Endothelial cell of umbilical vein (primary cell): ENCODE data around the gene DGLUCY. TPM values are rescaled to one million over a fixed set of nuclear protein-coding genes. Genes with fewer than 3 reads are reported as not detected.

ENCODE experiments used
- BruUV-seq: library from RNA; stranded (reverse); fragments of 400-500 nt; replicated peaks from 2 replicates; lab custom pipeline; 2021; lab: Mats Ljungman, UMichigan
- CTCF ChIA-PET: fragments of 300-600, 350-600 bp; sonication (Branson Sonifier 250); formaldehyde crosslinking; loops from one replicate; lab custom pipeline; 2021; ENCODE audit warnings: antibody characterized with exemption, inconsistent platforms; lab: Charles Lee
- POLR2A ChIA-PET: fragments of 300-600, 350-600 bp; sonication (Branson Sonifier 250); formaldehyde crosslinking; loops from one replicate; lab custom pipeline; 2021; ENCODE audit warnings: antibody characterized with exemption, inconsistent platforms; lab: Charles Lee
- DNase-seq: peaks from one replicate; pipeline ENCODE4 v3.0.0-alpha.2; 2011; ENCODE audit warnings: low read depth, low spot score
- FAIRE-seq: peaks from 2 replicates; lab custom pipeline; 2011; peaks lifted over from hg19 to GRCh38; lab: Jason Lieb, UNC
- H2AFZ ChIP-seq: 2 replicates; pipeline ENCODE4 v1.6.0; 2012; ENCODE audit warnings: low read depth, low read length, control low read depth, inconsistent platforms
- H3K27ac ChIP-seq: 2 replicates; pipeline ENCODE4 v1.5.1; 2011; ENCODE audit warnings: low read depth, mild to moderate bottlenecking, control low read depth, low read length, moderate library complexity; ENCODE audit not compliant: insufficient read depth
- H3K27me3 ChIP-seq, 2 experiments: 2 replicates each; pipeline versions ENCODE4 v1.6.0 to v1.6.1; 2011; ENCODE audit warnings: low read length in 2 of 2, mixed read lengths in 1 of 2; ENCODE audit not compliant: control insufficient read depth in 2 of 2, insufficient read depth in 2 of 2
- H3K36me3 ChIP-seq, 2 experiments: 2 replicates in 1 of 2; 3 replicates in 1 of 2; pipeline ENCODE4 v1.5.1; 2011; ENCODE audit warnings: low read length in 2 of 2, mild to moderate bottlenecking in 1 of 2, moderate library complexity in 1 of 2; ENCODE audit not compliant: control insufficient read depth in 2 of 2, insufficient read depth in 2 of 2; ENCODE audit errors: extremely low read depth in 1 of 2
- H3K4me1 ChIP-seq: 3 replicates; pipeline ENCODE4 v1.5.1; 2011; ENCODE audit warnings: mild to moderate bottlenecking, low read length; ENCODE audit not compliant: control insufficient read depth, insufficient read depth; ENCODE audit errors: extremely low read depth
- H3K4me2 ChIP-seq: 2 replicates; pipeline ENCODE4 v1.6.1; 2011; ENCODE audit warnings: low read length, control low read depth, mixed read lengths; ENCODE audit not compliant: insufficient read depth
- H3K4me3 ChIP-seq, 3 experiments: fragments of 200-600 bp in 1 of 3; sonication (generic), shearing (Covaris generic) in 1 of 3; replicated peaks in 1 of 3; 2 replicates each; pipeline ENCODE4 v1.5.1; 2011 to 2016; ENCODE audit warnings: control low read depth in 3 of 3, low read length in 3 of 3, mild to moderate bottlenecking in 2 of 3, inconsistent platforms in 1 of 3, low read depth in 1 of 3, moderate library complexity in 1 of 3; ENCODE audit not compliant: insufficient read depth in 1 of 3
- H3K79me2 ChIP-seq: 2 replicates; pipeline ENCODE4 v1.6.0; 2012; ENCODE audit warnings: low read length, inconsistent platforms; ENCODE audit not compliant: control insufficient read depth, insufficient read depth
- H3K9ac ChIP-seq: replicated peaks from 2 replicates; pipeline ENCODE3; 2011; ENCODE audit warnings: low read length, control low read depth; ENCODE audit not compliant: insufficient read depth; ENCODE audit errors: extremely low read depth
- H3K9me1 ChIP-seq: replicated peaks from 3 replicates; pipeline ENCODE4 v1.6.0; 2011; ENCODE audit warnings: mild to moderate bottlenecking, low read length; ENCODE audit not compliant: control insufficient read depth, insufficient read depth; ENCODE audit errors: extremely low read depth
- H3K9me3 ChIP-seq: replicated peaks from 2 replicates; pipeline ENCODE4 v1.5.1; 2012; ENCODE audit warnings: low read length, inconsistent platforms; ENCODE audit not compliant: control insufficient read depth, insufficient read depth
- H4K20me1 ChIP-seq: replicated peaks from 2 replicates; pipeline ENCODE3; 2011; ENCODE audit warnings: mild to moderate bottlenecking, low read length; ENCODE audit not compliant: control insufficient read depth, insufficient read depth; ENCODE audit errors: extremely low read depth
- CTCF ChIP-seq, 2 donors: IDR thresholded peaks; 1 replicate in 1 of 2; 2 replicates in 1 of 2; pipeline ENCODE4 v1.5.1; 2011; ENCODE audit warnings: low read length in 2 of 2, mild to moderate bottlenecking in 2 of 2, moderate library complexity in 2 of 2, control low read depth in 1 of 2, inconsistent platforms in 1 of 2, low read depth in 1 of 2; ENCODE audit not compliant: insufficient read depth in 1 of 2; ENCODE audit errors: extremely low read depth in 1 of 2
- EZH2 ChIP-seq: IDR thresholded peaks from 2 replicates; pipeline ENCODE4 v1.6.1; 2012; ENCODE audit warnings: borderline replicate concordance, low read depth, mild to moderate bottlenecking, moderate library complexity, low read length, inconsistent platforms; ENCODE audit not compliant: severe bottlenecking
- GATA2 ChIP-seq: IDR thresholded peaks from 2 replicates; pipeline ENCODE4 v1.7.0; 2011; ENCODE audit warnings: low read depth, mild to moderate bottlenecking, moderate library complexity, mixed read lengths, low read length; ENCODE audit not compliant: insufficient read length, insufficient read depth
- MAX ChIP-seq: IDR thresholded peaks from 2 replicates; pipeline ENCODE4 v1.6.1; 2011; ENCODE audit not compliant: insufficient read depth, insufficient read length
- POLR2A ChIP-seq: IDR thresholded peaks from 2 replicates; pipeline ENCODE4 v1.6.1; 2012; ENCODE audit warnings: low read depth, mild to moderate bottlenecking, control low read depth, low read length
- POLR2AphosphoS5 ChIP-seq: IDR thresholded peaks from 2 replicates; pipeline ENCODE4 v1.6.1; 2012; ENCODE audit warnings: low read depth, mild to moderate bottlenecking, control low read depth, low read length, moderate library complexity; ENCODE audit not compliant: insufficient read depth
- dilution Hi-C: fragments of 300-500 bp; cut with MboI; formaldehyde crosslinking; loops from one replicate; pipeline ENCODE4 v1.15.0; 2019; ENCODE audit warnings: low sequenced_read_pairs; ENCODE audit not compliant: extremely low pct_ligation_motif_present
- intact Hi-C: fragments of 100-400 bp; cut with micrococcal nuclease; formaldehyde crosslinking; loops from one replicate; pipeline ENCODE4 v1.10.0; 2022
- polyA plus RNA-seq, 4 experiments: library from polyadenylated mRNA; depleted of rRNA in 3 of 4; stranded (reverse) in 3 of 4; unstranded in 1 of 4; fragments of >200 nt; gene quantifications; 2 replicates each; pipeline versions ENCODE4 v1.2.1 to v1.2.3, GENCODE V29; 2011 to 2012; ENCODE audit warnings: missing spikeins in 1 of 4
- total RNA-seq: library from RNA; stranded (reverse); gene quantifications from 2 replicates; pipeline ENCODE4 v1.2.3, GENCODE V29; 2021

Gene DGLUCY
- total and polyA plus RNA-seq, 2 donors (not counting 3 experiments of a cell fraction or from before 2014, with no cell fraction given) = 40.9 to 65.6 TPM

DNA sequence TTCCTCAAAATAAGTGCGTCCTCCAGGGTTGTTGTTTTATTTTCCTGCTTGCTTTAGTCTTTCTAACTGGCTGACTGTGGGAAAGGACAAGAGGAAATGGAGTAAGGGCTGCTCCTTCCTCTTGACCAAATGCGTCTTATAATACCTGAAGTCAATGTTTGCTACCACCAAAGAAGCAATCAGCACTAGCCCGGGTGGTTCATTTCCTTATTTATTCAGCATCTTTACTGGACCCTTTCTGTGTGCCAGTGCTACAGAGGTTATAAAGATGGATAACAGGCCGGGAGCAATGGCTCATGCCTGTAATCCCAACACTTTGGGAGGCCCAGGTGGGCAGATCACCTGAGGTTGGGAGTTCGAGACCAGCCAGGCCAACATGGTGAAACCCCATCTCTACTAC, 38.3 kb upstream of the DGLUCY start:
- no peaks in the 10 kb centered on the region for H3K9me3 ChIP-seq
- H4K20me1 ChIP-seq = no peaks in the 10 kb centered on the region
- FAIRE-seq (no peak), DNase-seq (no peak)
- H3K4me3 ChIP-seq = no peak overlapping the region
- TF ChIP-seq POLR2AphosphoS5 = no peak
- no peak for TF ChIP-seq GATA2
- TF ChIP-seq EZH2 = no peak
- no peak for TF ChIP-seq POLR2A
- no peak for TF ChIP-seq MAX
- TF ChIP-seq CTCF (IDR thresholded peaks at IDR 0.05; ENCODE audit: extremely low read depth in 1 of 2, insufficient read depth in 1 of 2, low read depth in 1 of 2, low read length in 2 of 2) = no peak
- no peaks in the 10 kb centered on the region for H3K4me1 ChIP-seq
- no peaks in the 10 kb centered on the region for H3K9me1 ChIP-seq
- ChIA-PET CTCF (no interaction called here), POLR2A (no interaction called here)
- H3K79me2 ChIP-seq = no peaks in the 10 kb centered on the region
- H3K9ac ChIP-seq = no peak overlapping the region
- no peak overlapping the region for H3K4me2 ChIP-seq
- intact Hi-C loops (no loop called here), dilution Hi-C loops (no loop called here)
- no peak overlapping the region for H3K27ac ChIP-seq
- BruUV-seq = no TSS peak
- H3K36me3 ChIP-seq = no peaks in the 10 kb centered on the region
- no peaks in the 10 kb centered on the region for H3K27me3 ChIP-seq
- no peak overlapping the region for H2AFZ ChIP-seq
